AG04450 (cell line): ENCODE measurements around the gene PRAMEF13. TPM values are rescaled to one million over a fixed set of nuclear protein-coding genes. Genes with fewer than 3 reads are reported as not detected.
"Not testable (repeated sequence)": the region's sequence is repeated elsewhere in the genome, so short reads cannot be mapped to it uniquely, and the experiment has no call there.

Source experiments
- CTCF ChIA-PET: fragments of 300-600, 350-600 bp; formaldehyde crosslinking; extraction: SDS; loops from one replicate; lab custom pipeline; 2022; ENCODE audit warnings: antibody characterized with exemption, inconsistent platforms; lab: Charles Lee
- POLR2A ChIA-PET: fragments of 350-600 bp; formaldehyde crosslinking; extraction: SDS; loops from one replicate; lab custom pipeline; 2021; ENCODE audit warnings: antibody characterized with exemption, inconsistent platforms; lab: Yijun Ruan, JAX
- DNase-seq: peaks from one replicate; pipeline ENCODE4 v3.0.0-alpha.2; 2011; ENCODE audit warnings: low read depth, low spot score
- H3K27ac ChIP-seq: one replicate; pipeline ENCODE4 v1.5.1; 2012; ENCODE audit warnings: low read depth, low read length, control low read depth
- H3K27me3 ChIP-seq: one replicate; pipeline ENCODE4 v1.6.0; 2012; ENCODE audit warnings: low read length; ENCODE audit not compliant: control insufficient read depth, insufficient read depth
- H3K4me3 ChIP-seq: 2 replicates; pipeline ENCODE4 v1.5.1; 2011; ENCODE audit warnings: mild to moderate bottlenecking, low read depth, low read length, control low read depth
- H3K9me3 ChIP-seq: 2 replicates; pipeline ENCODE4 v1.5.1; 2012; ENCODE audit warnings: low read length; ENCODE audit not compliant: control insufficient read depth, insufficient read depth
- polyA plus RNA-seq: library from polyadenylated mRNA; depleted of rRNA; stranded (reverse); fragments of >200 nt; gene quantifications from 2 replicates; pipeline ENCODE4 v1.2.3, GENCODE V29; 2011; rRNA removed

Gene PRAMEF13
- polyA plus RNA-seq, 1 experiment = not detected

DNA sequence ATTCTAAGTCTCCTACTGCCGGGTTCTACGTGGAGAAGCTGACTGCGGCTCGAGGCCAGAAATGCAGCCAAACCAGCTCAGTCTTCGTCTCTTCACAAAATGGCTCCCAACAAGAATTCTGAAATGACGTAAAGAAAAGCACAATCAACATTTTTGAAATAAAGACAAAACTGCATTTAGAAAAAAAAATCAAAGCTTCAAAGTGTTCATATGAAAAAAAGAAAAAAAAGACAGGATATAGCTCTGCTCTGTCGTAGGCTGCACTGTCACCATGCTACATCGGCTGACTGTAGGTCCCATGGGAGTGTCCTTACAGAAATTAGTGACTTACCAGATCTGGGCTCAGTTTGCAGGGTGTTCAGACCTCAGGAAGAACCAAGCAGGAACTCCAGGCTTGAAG, 35.7 kb downstream of the PRAMEF13 start, which contains the start of gene HNRNPCL4:
Gene HNRNPCL4 (minus strand): TSS at position 101 of the 400 bp plus-strand sequence. CDS start 164 bp downstream, outside the sequence.
- POLR2A ChIA-PET, H3K27ac ChIP-seq, CTCF ChIA-PET, H3K4me3 ChIP-seq, H3K27me3 ChIP-seq, DNase-seq, H3K9me3 ChIP-seq: not testable (repeated sequence)

DNA sequence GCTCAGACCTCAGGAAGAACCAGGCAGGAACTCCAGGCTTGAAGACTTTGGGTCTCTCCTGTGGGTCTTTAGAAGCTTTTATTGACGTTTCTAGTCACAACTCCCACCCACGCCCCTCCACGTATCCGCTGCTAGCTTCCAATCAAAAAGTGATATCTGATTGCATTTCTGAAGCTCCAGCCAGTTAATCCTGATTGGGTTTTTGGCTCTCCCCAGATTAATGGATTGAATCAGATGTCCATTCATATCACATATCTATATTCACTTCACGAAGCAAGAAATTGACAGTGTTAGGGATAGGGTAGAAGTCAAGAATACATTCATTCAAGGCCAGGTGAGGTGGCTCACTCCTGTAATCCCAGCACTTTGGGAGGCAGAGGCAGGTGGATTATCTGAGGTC, 45.3 kb downstream of the PRAMEF13 start, which contains the start of gene PRAMEF26:
Gene PRAMEF26 (minus strand): TSS at position 101 of the 400 bp plus-strand sequence. CDS start 2,914 bp downstream, outside the sequence.
- CTCF ChIA-PET, H3K27me3 ChIP-seq, POLR2A ChIA-PET, H3K9me3 ChIP-seq, H3K27ac ChIP-seq, H3K4me3 ChIP-seq, DNase-seq: not testable (repeated sequence)

Other genes starting within 250 kb of the PRAMEF13 start
- gene PRAMEF27, start 144.8 kb downstream of the PRAMEF13 start, polyA plus RNA-seq = not detected in 2 replicates
- not detected in 2 replicates for gene HNRNPCL3, start 140.6 kb downstream of the PRAMEF13 start, polyA plus RNA-seq
- gene PRAMEF25, start 130.6 kb downstream of the PRAMEF13 start, polyA plus RNA-seq = not detected in 2 replicates
- not detected in 2 replicates for gene HNRNPCL2, start 84.6 kb downstream of the PRAMEF13 start, polyA plus RNA-seq
- gene PRAMEF26, start 45.4 kb downstream of the PRAMEF13 start, polyA plus RNA-seq = not detected in 2 replicates
- gene HNRNPCL4, start 35.8 kb downstream of the PRAMEF13 start, polyA plus RNA-seq = not detected in 2 replicates
- gene PRAMEF9, start 29.6 kb downstream of the PRAMEF13 start, polyA plus RNA-seq = not detected in 2 replicates
- gene PRAMEF18, start 24.7 kb upstream of the PRAMEF13 start, polyA plus RNA-seq = not detected in 2 replicates
- not detected in 2 replicates for gene PRAMEF5, start 52.8 kb upstream of the PRAMEF13 start, polyA plus RNA-seq
- gene PRAMEF8, start 83.7 kb upstream of the PRAMEF13 start, polyA plus RNA-seq = not detected in 2 replicates
- not detected in 2 replicates for gene PRAMEF33, start 102.1 kb upstream of the PRAMEF13 start, polyA plus RNA-seq
- not detected in 2 replicates for gene PRAMEF15, start 114.2 kb upstream of the PRAMEF13 start, polyA plus RNA-seq
- gene PRAMEF14, start 145.7 kb upstream of the PRAMEF13 start, polyA plus RNA-seq = not detected in 2 replicates
- gene PRAMEF19, start 170.5 kb upstream of the PRAMEF13 start, polyA plus RNA-seq = not detected in 2 replicates
- not detected in 2 replicates for gene PRAMEF17, start 188.2 kb upstream of the PRAMEF13 start, polyA plus RNA-seq
- not detected in 2 replicates for gene PRAMEF20, start 209.0 kb upstream of the PRAMEF13 start, polyA plus RNA-seq